ENCODE data around the gene KLHL36.
A peak's percentile ranks its signal among the peaks of the same experiment; 100 is the strongest.

GRCh38 chr16:84618581-84619460, 29.5 kb upstream of the KLHL36 start:
- TF ChIP-seq, protein P1, sequence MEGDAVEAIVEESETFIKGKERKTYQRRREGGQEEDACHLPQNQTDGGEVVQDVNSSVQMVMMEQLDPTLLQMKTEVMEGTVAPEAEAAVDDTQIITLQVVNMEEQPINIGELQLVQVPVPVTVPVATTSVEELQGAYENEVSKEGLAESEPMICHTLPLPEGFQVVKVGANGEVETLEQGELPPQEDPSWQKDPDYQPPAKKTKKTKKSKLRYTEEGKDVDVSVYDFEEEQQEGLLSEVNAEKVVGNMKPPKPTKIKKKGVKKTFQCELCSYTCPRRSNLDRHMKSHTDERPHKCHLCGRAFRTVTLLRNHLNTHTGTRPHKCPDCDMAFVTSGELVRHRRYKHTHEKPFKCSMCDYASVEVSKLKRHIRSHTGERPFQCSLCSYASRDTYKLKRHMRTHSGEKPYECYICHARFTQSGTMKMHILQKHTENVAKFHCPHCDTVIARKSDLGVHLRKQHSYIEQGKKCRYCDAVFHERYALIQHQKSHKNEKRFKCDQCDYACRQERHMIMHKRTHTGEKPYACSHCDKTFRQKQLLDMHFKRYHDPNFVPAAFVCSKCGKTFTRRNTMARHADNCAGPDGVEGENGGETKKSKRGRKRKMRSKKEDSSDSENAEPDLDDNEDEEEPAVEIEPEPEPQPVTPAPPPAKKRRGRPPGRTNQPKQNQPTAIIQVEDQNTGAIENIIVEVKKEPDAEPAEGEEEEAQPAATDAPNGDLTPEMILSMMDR (IDR thresholded peaks at IDR 0.05): peak in 2 of 4 experiments; percentile 3 to 13
- TF ChIP-seq POLR2AphosphoS5 (IDR thresholded peaks at IDR 0.05): peak; percentile 57

All from gastroesophageal sphincter (tissue), 3 donors.